ENCODE results near the gene OTUD1.
A peak's percentile ranks its signal among the peaks of the same experiment; 100 is the strongest.

Gene OTUD1

GRCh38 chr10:23421397-23421796 is 17.5 kb upstream of the OTUD1 start:
- DNase-seq (ENCODE audit: low spot score): no peak

GRCh38 chr10:23422003-23422411 is 16.9 kb upstream of the OTUD1 start:
- DNase-seq (ENCODE audit: low spot score): peak; percentile 49

- DNase-seq (ENCODE audit: low spot score): no peak
Observed at GRCh38 chr10:23432166-23432565, 6.7 kb upstream of the OTUD1 start.

GRCh38 chr10:23432639-23433038 is 6.2 kb upstream of the OTUD1 start:
- DNase-seq (ENCODE audit: low spot score): no peak

- no peak for DNase-seq (ENCODE audit: low spot score)
Observed at GRCh38 chr10:23433701-23434100, 5.2 kb upstream of the OTUD1 start.

GRCh38 chr10:23435378-23435777 is 3.5 kb upstream of the OTUD1 start:
- no peak for DNase-seq (ENCODE audit: low spot score)

- no peak for DNase-seq (ENCODE audit: low spot score)
Observed at GRCh38 chr10:23436983-23437382, 1.9 kb upstream of the OTUD1 start.

- no peak for DNase-seq (ENCODE audit: low spot score)
Observed at GRCh38 chr10:23437963-23438546, 820 bp upstream of the OTUD1 start.

- DNase-seq (ENCODE audit: low spot score): no peak
Observed at GRCh38 chr10:23439452-23439960, 631 bp downstream of the OTUD1 start.

GRCh38 chr10:23439961-23440889 is 1.4 kb downstream of the OTUD1 start:
- peak; percentile 31 for DNase-seq (ENCODE audit: low spot score)

GRCh38 chr10:23441251-23441650 is 2.4 kb downstream of the OTUD1 start:
- no peak for DNase-seq (ENCODE audit: low spot score)

GRCh38 chr10:23442936-23443335 is 4.1 kb downstream of the OTUD1 start:
- DNase-seq (ENCODE audit: low spot score): no peak

GRCh38 chr10:23445591-23445990 is 6.7 kb downstream of the OTUD1 start:
- no peak for DNase-seq (ENCODE audit: low spot score)

- DNase-seq (ENCODE audit: low spot score): no peak
Observed at GRCh38 chr10:23448323-23448722, 9.4 kb downstream of the OTUD1 start.

- no peak for DNase-seq (ENCODE audit: low spot score)
Observed at GRCh38 chr10:23448802-23449570, 10.1 kb downstream of the OTUD1 start.

- DNase-seq (ENCODE audit: low spot score): no peak
Observed at GRCh38 chr10:23452033-23452655, 13.3 kb downstream of the OTUD1 start.

GRCh38 chr10:23453465-23453864 is 14.6 kb downstream of the OTUD1 start:
- DNase-seq (ENCODE audit: low spot score): no peak

GRCh38 chr10:23457632-23458417 is 18.9 kb downstream of the OTUD1 start:
- no peak for DNase-seq (ENCODE audit: low spot score)

- DNase-seq (ENCODE audit: low spot score): no peak
Observed at GRCh38 chr10:23459308-23459939, 20.5 kb downstream of the OTUD1 start.

- DNase-seq (ENCODE audit: low spot score): peak; percentile 5
Observed at GRCh38 chr10:23461557-23461956, 22.7 kb downstream of the OTUD1 start.

- no peak for DNase-seq (ENCODE audit: low spot score)
Observed at GRCh38 chr10:23467012-23467411, 28.1 kb downstream of the OTUD1 start.
